CD1c-positive myeloid dendritic cell (primary cell): ENCODE data around the gene CARD9.
"Not testable (repeated sequence)": the region's sequence is repeated elsewhere in the genome, so short reads cannot be mapped to it uniquely, and the experiment has no call there.

Source experiments
- DNase-seq: peaks from one replicate; pipeline ENCODE4 v3.0.0-alpha.2; 2016; ENCODE audit errors: extremely low spot score

The CARD9 gene

GRCh38 chr9:136363949-136364748, 9.3 kb downstream of the CARD9 start:
- no peak for DNase-seq

- peak; percentile 96 for DNase-seq
Measured at GRCh38 chr9:136363106-136363948, 10.1 kb downstream of the CARD9 start, which contains the start of gene DNLZ. Gene DNLZ (minus strand): TSS chr9:136363744. CDS start chr9:136363714, 30 bp downstream.

GRCh38 chr9:136362450-136362784, 11.1 kb downstream of the CARD9 start:
- DNase-seq = no peak

GRCh38 chr9:136361754-136362449, 11.6 kb downstream of the CARD9 start:
- no peak for DNase-seq

GRCh38 chr9:136361047-136361753, 12.3 kb downstream of the CARD9 start:
- DNase-seq = no peak

- DNase-seq = no peak
Measured at GRCh38 chr9:136359774-136360718, 13.4 kb downstream of the CARD9 start.

GRCh38 chr9:136358888-136359287, 14.6 kb downstream of the CARD9 start:
- no peak for DNase-seq

GRCh38 chr9:136358016-136358415, 15.5 kb downstream of the CARD9 start:
- no peak for DNase-seq

- DNase-seq = no peak
Measured at GRCh38 chr9:136357202-136357725, 16.2 kb downstream of the CARD9 start.

GRCh38 chr9:136355616-136356557, 17.6 kb downstream of the CARD9 start:
- DNase-seq = no peak

- no peak for DNase-seq
Measured at GRCh38 chr9:136354592-136355085, 18.8 kb downstream of the CARD9 start.

- DNase-seq = no peak
Measured at GRCh38 chr9:136353757-136354488, 19.5 kb downstream of the CARD9 start.

- DNase-seq = no peak
Measured at GRCh38 chr9:136353088-136353487, 20.4 kb downstream of the CARD9 start.

- DNase-seq = no peak
Measured at GRCh38 chr9:136352682-136353081, 20.8 kb downstream of the CARD9 start.

GRCh38 chr9:136351868-136352267, 21.6 kb downstream of the CARD9 start:
- DNase-seq = not testable (repeated sequence)

GRCh38 chr9:136351252-136351800, 22.1 kb downstream of the CARD9 start:
- no peak for DNase-seq

GRCh38 chr9:136349546-136349945, 23.9 kb downstream of the CARD9 start:
- no peak for DNase-seq

GRCh38 chr9:136348691-136349090, 24.8 kb downstream of the CARD9 start:
- no peak for DNase-seq
